ENCODE results near the gene IPO9. TPM values are rescaled to one million over a fixed set of nuclear protein-coding genes. Genes with fewer than 3 reads are reported as not detected.

Gene IPO9
- total RNA-seq, 6 experiments from 2014 or later: 54.1 to 77.8 (median 63.6) TPM

GRCh38 chr1:201820413-201820812 lies 8.5 kb upstream of the IPO9 start:
- peaks cover 58% of the 10 kb centered on the region for H3K36me3 Mint-ChIP-seq (ENCODE audit: low read depth)
- H3K9me3 Mint-ChIP-seq: no peaks in the 10 kb centered on the region
- H3K4me3 Mint-ChIP-seq: no peak overlapping the region
- H3K27ac Mint-ChIP-seq: peak overlapping the region; percentile 55
- peaks cover 25% of the 10 kb centered on the region for H3K4me1 Mint-ChIP-seq (ENCODE audit: low read depth)
- TF ChIP-seq CTCF (IDR thresholded peaks at IDR 0.05): no peak
- DNase-seq: no peak
- peaks cover 5% of the 10 kb centered on the region for H3K27me3 Mint-ChIP-seq (ENCODE audit: insufficient read depth)

GRCh38 chr1:201825245-201825644 lies 3.7 kb upstream of the IPO9 start:
- 0 out of 2 replicates have a peak overlapping the region, but pooled peaks have one; percentile 36 for H3K27ac Mint-ChIP-seq
- peaks cover 40% of the 10 kb centered on the region for H3K4me1 Mint-ChIP-seq (ENCODE audit: low read depth)

GRCh38 chr1:201826830-201827229 lies 2.1 kb upstream of the IPO9 start:
- no peak for DNase-seq
- Mint-ChIP-seq H3K4me1 (ENCODE audit: low read depth) (peaks cover 48% of the 10 kb centered on the region), H3K27ac (peak overlapping the region; percentile 46), H3K4me3 (no peak overlapping the region; the same call in 1 of the 2 replicates), H3K27me3 (ENCODE audit: insufficient read depth) (peaks cover 14% of the 10 kb centered on the region), H3K9me3 (no peaks in the 10 kb centered on the region), H3K36me3 (ENCODE audit: low read depth) (peaks cover 25% of the 10 kb centered on the region)
- TF ChIP-seq CTCF (IDR thresholded peaks at IDR 0.05): peak; percentile 17; the same call in 1 of the 2 replicates

More at GRCh38 chr1:201825245-201825644, 3.7 kb upstream of the IPO9 start:
- Mint-ChIP-seq H3K27me3 (ENCODE audit: insufficient read depth) (peaks cover 16% of the 10 kb centered on the region), H3K9me3 (no peaks in the 10 kb centered on the region), H3K4me3 (no peak overlapping the region), H3K36me3 (ENCODE audit: low read depth) (peaks cover 33% of the 10 kb centered on the region)
- no peak for TF ChIP-seq CTCF (IDR thresholded peaks at IDR 0.05)
- DNase-seq: no peak

- Mint-ChIP-seq H3K4me3 (peak overlapping the region; percentile 91), H3K27me3 (ENCODE audit: insufficient read depth) (peaks cover 14% of the 10 kb centered on the region), H3K27ac (peak overlapping the region; percentile 62), H3K36me3 (ENCODE audit: low read depth) (peaks cover 23% of the 10 kb centered on the region), H3K9me3 (no peaks in the 10 kb centered on the region), H3K4me1 (ENCODE audit: low read depth) (peaks cover 48% of the 10 kb centered on the region)
- DNase-seq: no peak
- no peak for TF ChIP-seq CTCF (IDR thresholded peaks at IDR 0.05)
Observed at GRCh38 chr1:201827321-201828216, 1.4 kb upstream of the IPO9 start.

GRCh38 chr1:201828217-201828819 lies 639 bp upstream of the IPO9 start:
- peak overlapping the region; percentile 91 for H3K4me3 Mint-ChIP-seq
- DNase-seq: no peak
- H3K4me1 Mint-ChIP-seq (ENCODE audit: low read depth): peaks cover 48% of the 10 kb centered on the region
- H3K36me3 Mint-ChIP-seq (ENCODE audit: low read depth): peaks cover 15% of the 10 kb centered on the region
- peaks cover 11% of the 10 kb centered on the region for H3K27me3 Mint-ChIP-seq (ENCODE audit: insufficient read depth)
- TF ChIP-seq CTCF (IDR thresholded peaks at IDR 0.05): no peak
- H3K27ac Mint-ChIP-seq: peak overlapping the region; percentile 62
- H3K9me3 Mint-ChIP-seq: no peaks in the 10 kb centered on the region

Data from HFFc6 (cell line).